ENCODE results near the gene PSMG3.

GRCh38 chr7:1584700-1585099 lies 14.9 kb upstream of the PSMG3 start:
- TF ChIP-seq CTCF (IDR thresholded peaks at IDR 0.05), result no peak
- TF ChIP-seq EZH2 (IDR thresholded peaks at IDR 0.05), result no peak
- TF ChIP-seq EZH2phosphoT487 (IDR thresholded peaks at IDR 0.05), result no peak

Measured in neural progenitor cell (in vitro differentiated cells).